HEK293 (cell line): Measurements from ENCODE around the gene TBC1D22A.

Experiments
- BCL11A ChIP-seq: fragments of 450-650 bp; formaldehyde crosslinking; IDR thresholded peaks from 2 replicates; pipeline ENCODE4 v1.5.1; 2016; ENCODE audit warnings: low read depth, missing biosample characterization, missing genetic modification characterization
- KLF9 ChIP-seq: fragments of 450-650 bp; formaldehyde crosslinking; IDR thresholded peaks from 2 replicates; pipeline ENCODE4 v1.5.1; 2016; ENCODE audit warnings: missing biosample characterization, missing genetic modification characterization, low read depth
- MEIS1 ChIP-seq: sonication (generic); formaldehyde crosslinking; IDR thresholded peaks from 2 replicates; pipeline ENCODE4 v1.8.1; 2022; ENCODE audit warnings: missing genetic modification reagents, mild to moderate bottlenecking, borderline replicate concordance
- TCF7L2 ChIP-seq: IDR thresholded peaks from 2 replicates; pipeline ENCODE4 v1.6.1; 2011; ENCODE audit warnings: low read depth, mild to moderate bottlenecking, inconsistent platforms, low read length, moderate library complexity, borderline replicate concordance
- YY1 ChIP-seq: fragments of 450-650 bp; formaldehyde crosslinking; IDR thresholded peaks from 2 replicates; pipeline ENCODE4 v1.5.1; 2018; ENCODE audit warnings: missing biosample characterization, missing genetic modification characterization
- ZBTB21 ChIP-seq: fragments of 450-650 bp; formaldehyde crosslinking; IDR thresholded peaks from 2 replicates; pipeline ENCODE4 v1.5.1; 2017; ENCODE audit warnings: missing biosample characterization, missing genetic modification characterization
- ZNF324 ChIP-seq: fragments of 450-650 bp; formaldehyde crosslinking; IDR thresholded peaks from 2 replicates; pipeline ENCODE4 v1.5.1; 2016; ENCODE audit warnings: missing biosample characterization, missing genetic modification characterization
- ZNF555 ChIP-seq: fragments of 450-650 bp; formaldehyde crosslinking; conservative IDR thresholded peaks from 2 replicates; pipeline ENCODE4 v1.5.1; 2017; ENCODE audit warnings: missing biosample characterization, mild to moderate bottlenecking, missing genetic modification characterization, inconsistent platforms
- ZNF623 ChIP-seq: fragments of 450-650 bp; formaldehyde crosslinking; IDR thresholded peaks from 2 replicates; pipeline ENCODE4 v1.5.1; 2016; ENCODE audit warnings: missing biosample characterization, missing genetic modification characterization
- TF ChIP-seq, protein P1 (sequence below): fragments of 450-650 bp; formaldehyde crosslinking; IDR thresholded peaks from 2 replicates; pipeline ENCODE4 v1.5.1; 2016; ENCODE audit warnings: missing biosample characterization, missing genetic modification characterization
- TF ChIP-seq, protein P2 (sequence below): fragments of 450-650 bp; formaldehyde crosslinking; IDR thresholded peaks from 2 replicates; pipeline ENCODE4 v1.5.1; 2016; ENCODE audit warnings: missing biosample characterization, missing genetic modification characterization
- TF ChIP-seq, protein P3 (sequence below): fragments of 450-650 bp; formaldehyde crosslinking; optimal IDR thresholded peaks from 2 replicates; pipeline ENCODE3; 2016; ENCODE audit warnings: missing biosample characterization, mild to moderate bottlenecking, missing genetic modification characterization
- TF ChIP-seq, protein P4 (sequence below): fragments of 450-650 bp; formaldehyde crosslinking; IDR thresholded peaks from 2 replicates; pipeline ENCODE4 v1.5.1; 2016; ENCODE audit warnings: missing biosample characterization, missing genetic modification characterization

DNA sequence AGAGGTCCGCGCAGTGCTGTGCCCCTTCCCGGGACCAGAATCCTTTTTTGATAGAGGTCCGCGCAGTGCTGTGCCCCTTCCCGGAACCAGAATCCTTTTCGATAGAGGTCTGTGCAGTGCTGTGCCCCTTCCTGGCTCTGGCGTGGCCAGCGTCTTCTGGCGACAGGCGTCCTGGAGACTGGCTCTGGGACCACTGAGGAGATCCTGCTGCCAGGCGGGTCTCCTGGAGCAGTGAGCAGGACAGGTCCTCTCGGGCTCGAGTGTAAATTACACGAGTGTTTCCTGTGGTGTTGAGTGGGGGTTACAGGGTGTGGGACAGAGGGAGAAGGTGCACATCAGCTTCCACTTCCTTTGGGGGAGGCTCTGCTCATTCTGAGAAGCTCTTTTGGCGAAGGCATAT, 98.1 kb downstream of the TBC1D22A start:
- TF ChIP-seq, protein P1, sequence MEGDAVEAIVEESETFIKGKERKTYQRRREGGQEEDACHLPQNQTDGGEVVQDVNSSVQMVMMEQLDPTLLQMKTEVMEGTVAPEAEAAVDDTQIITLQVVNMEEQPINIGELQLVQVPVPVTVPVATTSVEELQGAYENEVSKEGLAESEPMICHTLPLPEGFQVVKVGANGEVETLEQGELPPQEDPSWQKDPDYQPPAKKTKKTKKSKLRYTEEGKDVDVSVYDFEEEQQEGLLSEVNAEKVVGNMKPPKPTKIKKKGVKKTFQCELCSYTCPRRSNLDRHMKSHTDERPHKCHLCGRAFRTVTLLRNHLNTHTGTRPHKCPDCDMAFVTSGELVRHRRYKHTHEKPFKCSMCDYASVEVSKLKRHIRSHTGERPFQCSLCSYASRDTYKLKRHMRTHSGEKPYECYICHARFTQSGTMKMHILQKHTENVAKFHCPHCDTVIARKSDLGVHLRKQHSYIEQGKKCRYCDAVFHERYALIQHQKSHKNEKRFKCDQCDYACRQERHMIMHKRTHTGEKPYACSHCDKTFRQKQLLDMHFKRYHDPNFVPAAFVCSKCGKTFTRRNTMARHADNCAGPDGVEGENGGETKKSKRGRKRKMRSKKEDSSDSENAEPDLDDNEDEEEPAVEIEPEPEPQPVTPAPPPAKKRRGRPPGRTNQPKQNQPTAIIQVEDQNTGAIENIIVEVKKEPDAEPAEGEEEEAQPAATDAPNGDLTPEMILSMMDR: no peak
- TF ChIP-seq MEIS1 (CRISPR knock-in tag): no peak
- TF ChIP-seq TCF7L2: no peak
- no peak for TF ChIP-seq BCL11A (tag by site-specific recombination)
- TF ChIP-seq ZBTB21 (tag by site-specific recombination): no peak
- TF ChIP-seq, protein P2, sequence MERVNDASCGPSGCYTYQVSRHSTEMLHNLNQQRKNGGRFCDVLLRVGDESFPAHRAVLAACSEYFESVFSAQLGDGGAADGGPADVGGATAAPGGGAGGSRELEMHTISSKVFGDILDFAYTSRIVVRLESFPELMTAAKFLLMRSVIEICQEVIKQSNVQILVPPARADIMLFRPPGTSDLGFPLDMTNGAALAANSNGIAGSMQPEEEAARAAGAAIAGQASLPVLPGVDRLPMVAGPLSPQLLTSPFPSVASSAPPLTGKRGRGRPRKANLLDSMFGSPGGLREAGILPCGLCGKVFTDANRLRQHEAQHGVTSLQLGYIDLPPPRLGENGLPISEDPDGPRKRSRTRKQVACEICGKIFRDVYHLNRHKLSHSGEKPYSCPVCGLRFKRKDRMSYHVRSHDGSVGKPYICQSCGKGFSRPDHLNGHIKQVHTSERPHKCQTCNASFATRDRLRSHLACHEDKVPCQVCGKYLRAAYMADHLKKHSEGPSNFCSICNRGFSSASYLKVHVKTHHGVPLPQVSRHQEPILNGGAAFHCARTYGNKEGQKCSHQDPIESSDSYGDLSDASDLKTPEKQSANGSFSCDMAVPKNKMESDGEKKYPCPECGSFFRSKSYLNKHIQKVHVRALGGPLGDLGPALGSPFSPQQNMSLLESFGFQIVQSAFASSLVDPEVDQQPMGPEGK (tag by site-specific recombination): no peak
- TF ChIP-seq, protein P3, sequence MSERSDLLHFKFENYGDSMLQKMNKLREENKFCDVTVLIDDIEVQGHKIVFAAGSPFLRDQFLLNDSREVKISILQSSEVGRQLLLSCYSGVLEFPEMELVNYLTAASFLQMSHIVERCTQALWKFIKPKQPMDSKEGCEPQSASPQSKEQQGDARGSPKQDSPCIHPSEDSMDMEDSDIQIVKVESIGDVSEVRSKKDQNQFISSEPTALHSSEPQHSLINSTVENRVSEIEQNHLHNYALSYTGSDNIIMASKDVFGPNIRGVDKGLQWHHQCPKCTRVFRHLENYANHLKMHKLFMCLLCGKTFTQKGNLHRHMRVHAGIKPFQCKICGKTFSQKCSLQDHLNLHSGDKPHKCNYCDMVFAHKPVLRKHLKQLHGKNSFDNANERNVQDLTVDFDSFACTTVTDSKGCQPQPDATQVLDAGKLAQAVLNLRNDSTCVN (tag by site-specific recombination): no peak
- no peak for TF ChIP-seq KLF9 (tag by site-specific recombination)
- no peak for TF ChIP-seq ZNF324
- TF ChIP-seq ZNF623 (tag by site-specific recombination): no peak
- TF ChIP-seq, protein P4, sequence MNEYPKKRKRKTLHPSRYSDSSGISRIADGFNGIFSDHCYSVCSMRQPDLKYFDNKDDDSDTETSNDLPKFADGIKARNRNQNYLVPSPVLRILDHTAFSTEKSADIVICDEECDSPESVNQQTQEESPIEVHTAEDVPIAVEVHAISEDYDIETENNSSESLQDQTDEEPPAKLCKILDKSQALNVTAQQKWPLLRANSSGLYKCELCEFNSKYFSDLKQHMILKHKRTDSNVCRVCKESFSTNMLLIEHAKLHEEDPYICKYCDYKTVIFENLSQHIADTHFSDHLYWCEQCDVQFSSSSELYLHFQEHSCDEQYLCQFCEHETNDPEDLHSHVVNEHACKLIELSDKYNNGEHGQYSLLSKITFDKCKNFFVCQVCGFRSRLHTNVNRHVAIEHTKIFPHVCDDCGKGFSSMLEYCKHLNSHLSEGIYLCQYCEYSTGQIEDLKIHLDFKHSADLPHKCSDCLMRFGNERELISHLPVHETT (tag by site-specific recombination): no peak
- no peak for TF ChIP-seq YY1
- no peak for TF ChIP-seq ZNF555 (tag by site-specific recombination)
